Ishikawa (cell line): ENCODE data around the gene STEAP4.

Source experiments
- CEBPB ChIP-seq: IDR thresholded peaks from 2 replicates; pipeline ENCODE4 v1.6.1; 2012
- EGR1 ChIP-seq: IDR thresholded peaks from 2 replicates; pipeline ENCODE4 v1.6.1; 2012
- EP300 ChIP-seq: IDR thresholded peaks from 2 replicates; pipeline ENCODE4 v1.6.1; 2012; ENCODE audit warnings: borderline replicate concordance
- MAX ChIP-seq: IDR thresholded peaks from 2 replicates; pipeline ENCODE4 v1.6.1; 2012
- NFIC ChIP-seq: IDR thresholded peaks from 2 replicates; pipeline ENCODE4 v1.6.1; 2012
- RAD21 ChIP-seq: IDR thresholded peaks from 2 replicates; pipeline ENCODE4 v1.6.1; 2012; ENCODE audit warnings: low read depth
- REST ChIP-seq: IDR thresholded peaks from 2 replicates; pipeline ENCODE4 v1.6.1; 2012; ENCODE audit warnings: low read depth, mild to moderate bottlenecking
- YY1 ChIP-seq: IDR thresholded peaks from 2 replicates; pipeline ENCODE4 v1.6.1; 2012; ENCODE audit warnings: low read depth
- ZBTB7A ChIP-seq: IDR thresholded peaks from 2 replicates; pipeline ENCODE4 v1.6.1; 2012; ENCODE audit warnings: low read depth

- TF ChIP-seq MAX (no peak), YY1 (no peak), EP300 (no peak), REST (no peak), ZBTB7A (no peak), EGR1 (no peak), NFIC (no peak), RAD21 (no peak), CEBPB (no peak)
These were observed 40.8 kb upstream of the STEAP4 start for GRCh38 chr7:88347517-88347916.
